ENCODE results near the gene CNNM4.

The CNNM4 gene

DNA sequence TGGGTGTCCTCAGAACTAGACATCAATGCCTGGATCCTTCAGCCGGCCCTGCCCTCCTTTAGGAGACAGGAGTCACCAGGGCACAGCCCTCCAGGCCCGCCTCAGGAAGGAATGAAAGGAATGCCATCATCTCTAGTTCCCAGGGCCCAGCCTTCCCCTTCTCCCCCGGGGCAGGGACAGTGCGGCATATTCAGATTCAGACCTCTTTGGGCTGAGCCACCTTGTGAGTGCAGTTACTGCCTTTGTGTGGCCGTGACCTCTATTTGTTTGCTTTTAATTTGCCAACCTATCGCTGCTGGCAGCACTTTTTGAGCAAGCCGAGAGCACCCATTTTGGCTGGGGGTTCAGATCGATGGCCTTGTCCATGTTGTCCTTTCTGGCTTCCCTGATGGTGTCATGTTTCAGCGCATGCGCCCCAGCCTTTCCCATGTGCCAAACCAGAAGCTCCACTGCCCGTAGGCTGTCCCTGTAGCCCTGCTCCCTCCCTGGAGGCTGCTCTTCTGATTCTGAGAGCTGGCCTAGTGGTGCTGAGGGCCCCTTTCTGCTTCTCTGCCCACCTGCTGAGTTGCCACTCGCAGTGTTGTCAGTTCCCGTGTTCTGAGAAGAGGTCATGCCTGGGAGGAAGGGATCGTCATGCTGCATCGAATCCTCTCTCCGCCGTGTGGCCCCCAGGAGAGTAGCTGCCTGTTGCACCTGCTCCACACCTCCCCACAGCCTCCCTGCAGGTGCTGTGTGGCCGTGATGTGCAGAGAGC lies 72.2 kb downstream of the CNNM4 start:
- DNase-seq (ENCODE audit: low spot score) = peak; percentile 74
- TF ChIP-seq CTCF (IDR thresholded peaks at IDR 0.05) = no peak
- no peak overlapping the region for H3K4me3 ChIP-seq
- peak overlapping the region in 1 of 2 donors; percentile 29 for H3K27ac ChIP-seq

GRCh38 chr2:96835830-96836229 lies 75.1 kb downstream of the CNNM4 start:
- no peak for DNase-seq (ENCODE audit: low spot score)
- Histone ChIP-seq H3K27ac (no peak overlapping the region), H3K4me3 (no peak overlapping the region)
- no peak for TF ChIP-seq CTCF (IDR thresholded peaks at IDR 0.05)

GRCh38 chr2:96837575-96837974 lies 76.9 kb downstream of the CNNM4 start:
- Histone ChIP-seq H3K27ac (no peak overlapping the region), H3K4me3 (no peak overlapping the region)
- DNase-seq (ENCODE audit: low spot score) = no peak
- TF ChIP-seq CTCF (IDR thresholded peaks at IDR 0.05) = no peak

- TF ChIP-seq CTCF (IDR thresholded peaks at IDR 0.05) = no peak
- no peak overlapping the region for H3K27ac ChIP-seq
- peak; percentile 69 for DNase-seq (ENCODE audit: low spot score)
- no peak overlapping the region for H3K4me3 ChIP-seq
Measured at GRCh38 chr2:96838345-96839292, 77.9 kb downstream of the CNNM4 start.

- Histone ChIP-seq H3K4me3 (no peak overlapping the region), H3K27ac (no peak overlapping the region)
- TF ChIP-seq CTCF (IDR thresholded peaks at IDR 0.05) = no peak
- peak; percentile 62 for DNase-seq (ENCODE audit: low spot score)
Measured at GRCh38 chr2:96839293-96839874, 78.7 kb downstream of the CNNM4 start.

DNA sequence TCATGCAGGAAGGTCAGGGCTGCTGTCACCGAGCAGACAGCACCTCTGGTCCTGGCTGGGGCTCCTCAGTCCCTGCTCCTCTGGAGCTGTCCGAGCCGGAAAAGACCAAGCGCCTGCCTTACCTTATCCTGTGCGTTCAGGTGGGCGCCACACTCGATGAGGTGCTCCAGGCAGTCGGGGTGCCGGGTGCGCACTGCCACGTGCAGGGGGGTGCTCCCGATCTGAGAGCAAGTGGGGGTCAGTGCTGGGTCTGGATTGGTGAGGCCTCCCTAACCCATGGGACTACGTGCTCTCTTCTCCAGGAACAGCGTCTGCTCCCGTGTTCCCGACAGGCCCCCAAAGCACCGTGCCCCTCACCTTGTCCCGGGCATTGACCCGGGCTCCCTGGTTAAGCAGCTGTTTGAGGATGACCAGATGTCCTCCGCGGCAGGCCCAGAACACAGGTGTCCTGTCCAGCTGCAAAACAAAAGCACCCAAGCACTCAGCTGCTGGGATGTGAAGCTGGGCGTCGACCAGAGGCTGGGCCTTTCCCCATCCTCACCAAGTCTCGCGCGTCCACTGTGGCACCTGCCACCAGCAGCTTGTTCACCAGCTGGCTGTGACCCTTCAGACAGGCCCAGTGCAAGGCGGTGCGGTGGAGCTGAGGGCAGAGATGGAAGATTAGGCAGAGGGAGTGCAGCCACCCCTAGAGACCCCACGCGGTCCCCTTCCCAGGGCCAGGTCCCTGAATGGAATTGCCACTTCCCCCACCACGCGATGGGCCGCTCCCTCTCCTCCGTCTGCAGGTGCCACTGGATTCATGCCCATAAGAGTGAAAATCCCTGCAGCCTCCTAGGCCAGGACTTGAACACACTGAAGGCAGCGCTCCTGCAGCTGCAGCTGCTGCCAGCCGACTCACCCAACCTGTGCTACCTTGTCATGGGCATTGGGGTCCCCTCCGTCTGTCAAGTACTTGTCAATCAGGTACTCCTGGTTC lies 79.5 kb downstream of the CNNM4 start:
- Histone ChIP-seq H3K27ac (no peak overlapping the region), H3K4me3 (no peak overlapping the region)
- DNase-seq (ENCODE audit: low spot score) = no peak
- no peak for TF ChIP-seq CTCF (IDR thresholded peaks at IDR 0.05)
